HG03520 (cell line): ENCODE measurements around the gene RELCH.
"Not testable (repeated sequence)": the region's sequence is repeated elsewhere in the genome, so short reads cannot be mapped to it uniquely, and the experiment has no call there.

ENCODE experiments used
- ATAC-seq: cut with Tn5 transposase; IDR thresholded peaks from one replicate; pipeline ENCODE4 v1.9.1; 2021; ENCODE audit warnings: mild to moderate bottlenecking, moderate library complexity; ENCODE audit not compliant: unreplicated experiment

Gene RELCH, protein sequence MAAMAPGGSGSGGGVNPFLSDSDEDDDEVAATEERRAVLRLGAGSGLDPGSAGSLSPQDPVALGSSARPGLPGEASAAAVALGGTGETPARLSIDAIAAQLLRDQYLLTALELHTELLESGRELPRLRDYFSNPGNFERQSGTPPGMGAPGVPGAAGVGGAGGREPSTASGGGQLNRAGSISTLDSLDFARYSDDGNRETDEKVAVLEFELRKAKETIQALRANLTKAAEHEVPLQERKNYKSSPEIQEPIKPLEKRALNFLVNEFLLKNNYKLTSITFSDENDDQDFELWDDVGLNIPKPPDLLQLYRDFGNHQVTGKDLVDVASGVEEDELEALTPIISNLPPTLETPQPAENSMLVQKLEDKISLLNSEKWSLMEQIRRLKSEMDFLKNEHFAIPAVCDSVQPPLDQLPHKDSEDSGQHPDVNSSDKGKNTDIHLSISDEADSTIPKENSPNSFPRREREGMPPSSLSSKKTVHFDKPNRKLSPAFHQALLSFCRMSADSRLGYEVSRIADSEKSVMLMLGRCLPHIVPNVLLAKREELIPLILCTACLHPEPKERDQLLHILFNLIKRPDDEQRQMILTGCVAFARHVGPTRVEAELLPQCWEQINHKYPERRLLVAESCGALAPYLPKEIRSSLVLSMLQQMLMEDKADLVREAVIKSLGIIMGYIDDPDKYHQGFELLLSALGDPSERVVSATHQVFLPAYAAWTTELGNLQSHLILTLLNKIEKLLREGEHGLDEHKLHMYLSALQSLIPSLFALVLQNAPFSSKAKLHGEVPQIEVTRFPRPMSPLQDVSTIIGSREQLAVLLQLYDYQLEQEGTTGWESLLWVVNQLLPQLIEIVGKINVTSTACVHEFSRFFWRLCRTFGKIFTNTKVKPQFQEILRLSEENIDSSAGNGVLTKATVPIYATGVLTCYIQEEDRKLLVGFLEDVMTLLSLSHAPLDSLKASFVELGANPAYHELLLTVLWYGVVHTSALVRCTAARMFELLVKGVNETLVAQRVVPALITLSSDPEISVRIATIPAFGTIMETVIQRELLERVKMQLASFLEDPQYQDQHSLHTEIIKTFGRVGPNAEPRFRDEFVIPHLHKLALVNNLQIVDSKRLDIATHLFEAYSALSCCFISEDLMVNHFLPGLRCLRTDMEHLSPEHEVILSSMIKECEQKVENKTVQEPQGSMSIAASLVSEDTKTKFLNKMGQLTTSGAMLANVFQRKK

DNA sequence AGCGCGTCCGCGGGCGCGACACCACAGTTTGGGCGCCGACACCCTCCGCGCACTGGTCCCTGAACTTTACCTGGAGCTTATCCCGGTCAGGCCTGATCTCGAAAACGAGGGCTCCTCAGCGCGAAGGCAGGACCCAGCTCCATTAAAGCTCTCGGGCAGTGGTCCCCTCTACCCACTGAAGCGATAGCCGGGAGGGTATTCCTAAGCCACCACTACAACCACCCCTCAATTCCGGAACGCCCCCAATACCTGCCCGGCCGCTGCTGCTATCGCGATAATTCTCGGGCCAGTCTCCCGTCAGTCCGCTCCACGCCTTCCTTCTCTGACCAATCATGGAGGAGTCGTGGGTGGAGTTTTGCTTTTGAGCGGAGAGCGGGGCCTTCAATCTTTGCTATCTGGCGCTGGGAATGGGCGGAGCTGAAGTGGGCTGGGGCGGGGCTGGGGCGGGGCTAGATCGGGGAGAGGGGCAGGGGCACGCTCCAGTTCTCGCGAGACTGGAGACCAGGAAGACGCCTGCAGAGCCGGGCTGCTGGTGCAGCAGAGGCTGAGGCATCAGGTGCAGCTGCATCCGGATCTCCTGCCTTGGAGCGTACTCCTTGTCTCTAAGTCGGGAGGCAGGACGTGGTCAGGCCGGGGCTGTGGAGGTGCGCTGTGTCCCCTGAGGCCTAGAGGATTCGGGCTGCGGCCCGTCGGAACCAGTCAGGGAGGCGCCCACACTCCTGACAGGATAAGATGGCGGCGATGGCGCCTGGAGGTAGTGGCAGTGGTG lies at the start of gene RELCH, which contains the start of gene PIGN:
Gene RELCH, plus strand, starts transcription at position 482 of the 769 bp plus-strand sequence. Its CDS starts 251 bp downstream, at position 733.
Gene PIGN, minus strand, starts transcription at position 283 of the 769 bp plus-strand sequence. CDS start 25,703 bp downstream, outside the sequence.
- peak; percentile 91 for ATAC-seq

GRCh38 chr18:62138461-62139235 lies 48.4 kb upstream of the RELCH start:
- no peak for ATAC-seq

DNA sequence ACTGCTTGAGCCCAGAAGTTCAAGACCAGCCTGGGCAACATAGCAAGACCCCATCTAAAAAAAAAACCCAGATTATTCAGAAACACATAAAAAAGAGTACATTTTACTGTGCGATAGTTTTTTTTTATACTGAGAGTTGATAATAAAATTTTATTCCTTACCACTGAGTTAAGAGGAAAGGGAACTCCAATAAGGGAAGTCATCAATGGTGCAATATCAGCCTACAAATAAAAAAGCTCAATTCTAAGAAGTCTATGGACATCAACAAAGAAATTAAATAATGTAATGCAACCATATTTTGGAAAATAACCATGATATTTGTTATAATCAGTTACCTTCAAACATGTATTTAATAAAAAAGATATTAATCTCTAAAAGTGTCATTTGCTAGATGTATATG lies 46.8 kb upstream of the RELCH start:
- no peak for ATAC-seq

DNA sequence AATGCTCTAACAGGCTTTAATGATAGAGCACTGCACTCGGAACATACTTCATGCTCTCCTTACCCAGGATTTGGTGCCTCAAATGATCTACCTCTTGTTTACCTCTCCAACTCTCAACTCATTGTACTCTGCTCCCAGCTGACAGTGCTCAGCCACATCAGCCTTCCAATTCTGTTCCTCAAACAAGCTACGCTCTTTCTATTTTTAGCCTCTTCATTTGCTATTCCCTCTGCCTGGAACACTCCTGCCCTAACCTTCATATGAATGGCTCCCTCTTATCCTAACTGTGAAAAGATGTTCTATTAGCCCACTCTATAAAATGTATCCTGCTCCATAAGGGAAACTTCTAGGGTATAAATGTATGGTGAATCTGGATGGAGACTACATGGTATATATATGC lies 42.7 kb upstream of the RELCH start:
- ATAC-seq, result no peak

- no peak for ATAC-seq
These were observed 35.8 kb upstream of the RELCH start for GRCh38 chr18:62151068-62151771.

- no peak for ATAC-seq
These were observed 34.2 kb upstream of the RELCH start for GRCh38 chr18:62152844-62153243.

DNA sequence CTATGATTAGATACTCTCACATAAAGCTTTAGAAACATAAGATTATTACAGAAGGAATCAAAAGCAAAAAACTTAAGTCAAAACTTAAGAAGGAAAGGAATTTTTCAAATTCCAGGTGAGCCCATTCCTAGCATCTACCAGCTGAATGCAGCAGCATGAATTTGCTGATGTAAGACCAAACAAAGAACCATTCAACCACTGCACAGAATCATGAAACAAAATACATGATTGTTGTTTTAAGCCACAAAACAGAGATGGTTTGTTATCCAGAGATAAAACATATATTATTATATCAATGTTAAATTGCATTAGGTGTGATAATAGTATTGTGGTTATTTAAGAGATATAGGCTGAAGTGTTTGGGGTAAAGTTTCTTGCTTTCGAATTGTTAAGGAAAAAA lies 29.2 kb upstream of the RELCH start:
- ATAC-seq, result no peak

DNA sequence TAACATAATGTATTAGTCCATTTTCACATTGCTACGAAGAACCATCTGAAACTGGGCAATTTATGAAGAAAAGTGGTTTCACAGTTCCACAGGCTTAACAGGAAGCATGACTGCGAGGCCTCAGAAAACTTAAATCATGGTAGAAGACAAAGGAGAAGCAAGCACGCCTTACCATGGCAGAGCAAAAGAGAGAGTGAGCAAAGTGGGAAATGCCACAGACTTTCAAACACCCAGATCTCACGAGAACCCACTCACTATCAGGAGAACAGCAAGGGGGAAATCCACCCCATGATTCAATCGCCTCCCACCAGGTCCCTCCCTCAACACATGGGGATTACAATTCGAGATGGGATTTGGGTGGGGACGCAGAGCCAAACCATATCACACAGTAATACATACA lies 22.7 kb upstream of the RELCH start:
- no peak for ATAC-seq

DNA sequence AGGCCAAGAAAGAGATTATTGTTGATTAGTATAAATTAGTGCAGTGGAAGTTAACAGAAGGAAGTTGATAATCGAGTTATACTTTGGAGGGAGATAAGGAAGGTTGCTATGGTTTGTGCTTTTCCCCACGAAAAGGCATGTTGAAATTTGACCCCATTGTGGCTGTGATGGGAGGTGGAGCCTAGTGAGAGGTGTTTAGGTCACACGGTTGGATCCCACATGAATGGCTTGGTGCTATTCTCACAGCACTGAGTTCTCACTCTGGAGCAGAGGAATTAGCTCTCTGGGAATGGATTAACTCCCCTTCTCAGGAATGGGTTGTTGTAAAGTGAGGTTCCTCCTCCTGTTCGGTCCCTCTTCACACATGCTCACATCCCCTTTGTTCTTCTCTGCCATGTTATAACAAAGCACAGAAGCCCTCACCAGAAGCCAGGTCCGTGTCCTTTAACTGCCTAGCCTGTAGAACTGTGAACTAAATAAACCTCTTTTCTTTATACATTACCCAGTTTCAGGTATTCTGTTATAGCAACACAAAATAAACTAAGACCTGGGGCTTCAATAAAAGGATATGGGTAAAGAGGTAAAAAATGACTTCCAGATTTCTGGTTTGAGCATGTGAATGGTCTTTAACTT lies 22.1 kb upstream of the RELCH start:
- ATAC-seq, result no peak

DNA sequence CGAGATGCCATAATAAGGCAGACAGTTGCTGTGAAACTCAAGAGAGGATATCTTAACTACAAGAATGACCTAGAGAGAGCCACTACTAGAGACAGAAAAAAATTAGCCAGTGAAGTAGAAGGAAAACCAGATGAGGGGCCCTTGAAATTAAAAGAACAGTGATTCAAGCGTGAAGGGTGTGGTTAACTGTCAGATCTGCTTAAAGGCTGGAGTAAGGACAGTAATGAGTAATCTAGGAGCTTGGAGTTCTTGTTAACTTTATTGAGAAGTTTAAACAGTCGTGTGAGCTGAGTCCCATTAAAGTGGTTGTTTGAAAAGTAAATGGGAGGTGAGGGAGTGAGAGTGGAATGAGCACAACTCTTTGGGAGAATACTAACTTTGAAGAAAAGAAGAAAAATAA lies 21.5 kb upstream of the RELCH start:
- no peak for ATAC-seq

GRCh38 chr18:62166524-62166923 lies 20.5 kb upstream of the RELCH start:
- ATAC-seq, result not testable (repeated sequence)

DNA sequence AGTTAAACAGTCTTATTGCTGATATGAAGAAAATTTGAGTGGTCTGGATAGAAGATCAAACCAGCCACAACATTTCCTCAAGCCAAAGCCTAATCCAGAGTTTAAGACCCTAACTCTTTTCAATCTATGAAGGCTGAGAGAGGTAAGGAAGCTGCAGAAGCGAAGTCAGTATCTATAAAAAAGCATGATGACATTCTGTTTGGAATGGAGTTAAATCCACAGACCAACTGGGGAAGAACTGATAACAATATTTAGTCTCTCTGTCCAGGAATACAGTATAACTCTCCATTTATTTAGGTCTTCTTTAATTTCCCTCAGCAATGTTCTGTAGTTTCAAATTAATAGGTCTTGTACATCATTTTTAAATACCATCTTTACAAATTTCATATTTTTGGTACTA lies 16.2 kb upstream of the RELCH start:
- no peak for ATAC-seq

- ATAC-seq, result no peak
These were observed 14.8 kb upstream of the RELCH start for GRCh38 chr18:62172298-62172697.

- ATAC-seq, result no peak
These were observed 11.5 kb upstream of the RELCH start for GRCh38 chr18:62175521-62175920.

DNA sequence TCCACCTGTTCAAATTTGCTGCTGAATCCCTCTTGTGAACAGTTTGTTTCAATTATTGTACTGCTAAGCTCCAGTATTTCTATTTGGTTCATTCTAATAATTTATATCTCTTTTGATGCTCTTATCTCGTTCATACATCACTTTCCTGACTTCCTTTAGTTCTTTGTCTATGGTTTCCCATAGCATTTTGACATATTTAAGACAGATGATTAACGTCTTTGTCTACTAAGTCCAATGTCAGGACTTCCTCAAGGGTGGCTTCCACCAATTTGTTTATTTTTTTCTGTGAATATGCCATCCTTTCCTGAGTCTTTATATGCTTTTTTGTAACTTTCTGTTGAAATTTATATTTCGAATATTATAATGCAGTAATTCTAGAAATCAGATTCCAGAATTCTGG lies 9.8 kb upstream of the RELCH start:
- ATAC-seq, result no peak

- no peak for ATAC-seq
These were observed 7.8 kb upstream of the RELCH start for GRCh38 chr18:62179213-62179612.

GRCh38 chr18:62182220-62182619 lies 4.8 kb upstream of the RELCH start:
- ATAC-seq, result no peak

DNA sequence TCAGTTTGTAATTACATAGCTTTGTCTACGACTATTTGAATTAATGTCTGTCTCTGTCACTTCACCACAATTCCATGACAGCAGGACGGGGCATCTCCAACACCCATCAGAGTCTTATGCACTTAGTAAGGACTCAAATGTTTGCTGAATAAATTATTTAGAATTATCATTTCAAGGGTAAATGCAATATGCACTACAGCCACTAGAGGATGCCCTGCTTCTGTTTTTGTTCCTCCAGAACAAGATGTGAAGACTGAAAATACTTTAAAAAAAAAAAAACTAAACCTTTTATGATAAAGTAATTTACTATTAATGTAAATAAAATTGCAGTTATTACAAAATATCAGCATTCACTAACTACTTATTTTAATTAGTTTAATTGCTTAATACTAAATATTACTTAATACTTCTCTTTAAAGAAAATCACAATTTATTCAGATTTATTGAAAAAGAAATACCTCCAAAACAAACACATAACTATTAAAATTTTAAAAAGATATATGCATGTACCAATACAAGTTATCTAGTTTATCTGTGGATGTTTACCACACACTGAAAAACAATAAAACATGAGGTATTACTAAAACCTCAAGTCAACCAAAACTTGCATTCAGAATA lies 3.4 kb upstream of the RELCH start:
- no peak for ATAC-seq
